ENCODE results near the gene AKR7A2.

DNA sequence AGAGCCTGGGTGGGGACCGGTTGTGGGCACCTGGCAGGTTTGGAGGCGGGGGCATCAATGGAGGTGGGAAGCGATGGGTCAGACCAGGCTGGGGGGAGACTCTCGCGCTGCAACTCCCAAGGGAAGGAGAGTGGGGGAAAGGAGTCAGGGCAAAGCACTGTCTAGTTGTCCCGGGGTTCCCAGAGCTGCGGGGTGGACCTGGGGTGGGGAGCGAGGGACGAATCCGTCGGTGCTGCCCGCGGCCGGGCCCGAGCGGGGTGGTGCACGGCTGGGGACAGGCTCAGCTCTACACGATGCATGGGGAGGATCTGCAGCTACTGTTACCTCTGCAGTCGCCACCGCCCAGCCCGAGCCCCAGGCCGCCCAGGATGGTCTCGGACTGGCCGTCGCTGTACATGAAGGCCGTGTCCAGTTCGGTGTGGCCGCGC is 427 bp downstream of the AKR7A2 start:
- TF ChIP-seq ARNTL (CRISPR knock-in tag; IDR thresholded peaks at IDR 0.05; ENCODE audit: borderline replicate concordance, low read depth) = no peak
- TF ChIP-seq ZC3H10 (CRISPR knock-in tag; IDR thresholded peaks at IDR 0.05) = no peak
- TF ChIP-seq ZFP30 (CRISPR knock-in tag; IDR thresholded peaks at IDR 0.05) = no peak
- no peak for TF ChIP-seq CSRNP3 (CRISPR knock-in tag; IDR thresholded peaks at IDR 0.05)
- TF ChIP-seq ISL1 (CRISPR knock-in tag; IDR thresholded peaks at IDR 0.05) = no peak
- TF ChIP-seq, protein P1, sequence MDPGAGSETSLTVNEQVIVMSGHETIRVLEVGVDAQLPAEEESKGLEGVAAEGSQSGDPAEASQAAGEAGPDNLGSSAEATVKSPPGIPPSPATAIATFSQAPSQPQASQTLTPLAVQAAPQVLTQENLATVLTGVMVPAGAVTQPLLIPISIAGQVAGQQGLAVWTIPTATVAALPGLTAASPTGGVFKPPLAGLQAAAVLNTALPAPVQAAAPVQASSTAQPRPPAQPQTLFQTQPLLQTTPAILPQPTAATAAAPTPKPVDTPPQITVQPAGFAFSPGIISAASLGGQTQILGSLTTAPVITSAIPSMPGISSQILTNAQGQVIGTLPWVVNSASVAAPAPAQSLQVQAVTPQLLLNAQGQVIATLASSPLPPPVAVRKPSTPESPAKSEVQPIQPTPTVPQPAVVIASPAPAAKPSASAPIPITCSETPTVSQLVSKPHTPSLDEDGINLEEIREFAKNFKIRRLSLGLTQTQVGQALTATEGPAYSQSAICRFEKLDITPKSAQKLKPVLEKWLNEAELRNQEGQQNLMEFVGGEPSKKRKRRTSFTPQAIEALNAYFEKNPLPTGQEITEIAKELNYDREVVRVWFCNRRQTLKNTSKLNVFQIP (CRISPR knock-in tag; IDR thresholded peaks at IDR 0.05; ENCODE audit: borderline replicate concordance, low read depth) = no peak
- no peak for TF ChIP-seq PATZ1 (CRISPR knock-in tag; IDR thresholded peaks at IDR 0.05; ENCODE audit: borderline replicate concordance)
- TF ChIP-seq CREB5 (CRISPR knock-in tag; IDR thresholded peaks at IDR 0.05; ENCODE audit: low read depth) = no peak

Measured in SK-N-SH treated with all-trans-retinoic acid at 6 μM for 48 hours (cell line).